Measurements from ENCODE around the gene DKK3. TPM values are rescaled to one million over a fixed set of nuclear protein-coding genes. Genes with fewer than 3 reads are reported as not detected.

The DKK3 gene
- total and polyA plus RNA-seq, 2 of the 13 experiments (the other 11 are each of a cell fraction or from before 2014, with no cell fraction given) = 0.09 to 0.67 TPM

DNA sequence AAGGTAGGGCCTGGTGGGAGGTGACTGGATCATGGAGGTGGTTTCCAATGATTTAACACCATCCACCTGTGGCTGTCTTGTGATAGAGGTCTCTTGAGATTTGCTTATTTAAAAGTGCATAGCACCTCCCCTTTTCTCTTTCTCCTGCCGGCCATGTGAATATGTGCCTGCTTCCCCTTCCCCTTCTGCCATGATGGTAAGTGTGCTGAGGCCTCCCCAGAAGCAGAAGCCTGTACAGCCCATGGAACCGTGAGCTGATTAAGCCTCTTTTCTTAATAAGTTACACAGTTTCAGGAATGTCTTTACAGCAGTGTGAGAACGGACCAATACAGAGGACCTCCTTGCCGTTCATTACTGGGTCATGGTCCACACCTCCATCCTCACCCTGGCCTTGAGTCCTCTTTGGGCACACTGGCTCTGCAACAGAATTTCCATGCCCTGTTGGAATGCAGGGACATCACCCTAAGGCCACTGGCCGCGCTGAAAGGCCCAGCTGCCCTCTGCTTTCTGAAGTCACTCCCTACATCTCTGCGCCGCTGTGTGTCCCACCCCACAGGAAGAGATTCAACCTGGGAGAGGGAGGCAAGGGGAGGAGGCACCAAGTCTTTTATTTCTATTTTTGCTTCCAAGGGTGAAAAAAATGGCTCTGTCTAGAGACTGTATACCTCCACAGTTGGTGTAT is 49.0 kb upstream of the DKK3 start:
- in situ Hi-C loops (cut with HindIII; ENCODE audit: extremely low pct_ligation_motif_present, low pct_unique_long_range_greater_than_20kb) = no loop called here
- no peak for FAIRE-seq
- TF ChIP-seq ZNF543 (CRISPR knock-in tag; IDR thresholded peaks at IDR 0.05) = no peak
- TF ChIP-seq GABPA (IDR thresholded peaks at IDR 0.05; ENCODE audit: low read depth, low read length) = no peak
- TF ChIP-seq GABPA (CRISPR knock-in tag; IDR thresholded peaks at IDR 0.05; ENCODE audit: low read depth) = no peak
- no peak for TF ChIP-seq ZNF644 (CRISPR knock-in tag; IDR thresholded peaks at IDR 0.05; ENCODE audit: low read depth)
- TF ChIP-seq RELA (CRISPR knock-in tag; IDR thresholded peaks at IDR 0.05) = no peak
- TF ChIP-seq, protein P1, sequence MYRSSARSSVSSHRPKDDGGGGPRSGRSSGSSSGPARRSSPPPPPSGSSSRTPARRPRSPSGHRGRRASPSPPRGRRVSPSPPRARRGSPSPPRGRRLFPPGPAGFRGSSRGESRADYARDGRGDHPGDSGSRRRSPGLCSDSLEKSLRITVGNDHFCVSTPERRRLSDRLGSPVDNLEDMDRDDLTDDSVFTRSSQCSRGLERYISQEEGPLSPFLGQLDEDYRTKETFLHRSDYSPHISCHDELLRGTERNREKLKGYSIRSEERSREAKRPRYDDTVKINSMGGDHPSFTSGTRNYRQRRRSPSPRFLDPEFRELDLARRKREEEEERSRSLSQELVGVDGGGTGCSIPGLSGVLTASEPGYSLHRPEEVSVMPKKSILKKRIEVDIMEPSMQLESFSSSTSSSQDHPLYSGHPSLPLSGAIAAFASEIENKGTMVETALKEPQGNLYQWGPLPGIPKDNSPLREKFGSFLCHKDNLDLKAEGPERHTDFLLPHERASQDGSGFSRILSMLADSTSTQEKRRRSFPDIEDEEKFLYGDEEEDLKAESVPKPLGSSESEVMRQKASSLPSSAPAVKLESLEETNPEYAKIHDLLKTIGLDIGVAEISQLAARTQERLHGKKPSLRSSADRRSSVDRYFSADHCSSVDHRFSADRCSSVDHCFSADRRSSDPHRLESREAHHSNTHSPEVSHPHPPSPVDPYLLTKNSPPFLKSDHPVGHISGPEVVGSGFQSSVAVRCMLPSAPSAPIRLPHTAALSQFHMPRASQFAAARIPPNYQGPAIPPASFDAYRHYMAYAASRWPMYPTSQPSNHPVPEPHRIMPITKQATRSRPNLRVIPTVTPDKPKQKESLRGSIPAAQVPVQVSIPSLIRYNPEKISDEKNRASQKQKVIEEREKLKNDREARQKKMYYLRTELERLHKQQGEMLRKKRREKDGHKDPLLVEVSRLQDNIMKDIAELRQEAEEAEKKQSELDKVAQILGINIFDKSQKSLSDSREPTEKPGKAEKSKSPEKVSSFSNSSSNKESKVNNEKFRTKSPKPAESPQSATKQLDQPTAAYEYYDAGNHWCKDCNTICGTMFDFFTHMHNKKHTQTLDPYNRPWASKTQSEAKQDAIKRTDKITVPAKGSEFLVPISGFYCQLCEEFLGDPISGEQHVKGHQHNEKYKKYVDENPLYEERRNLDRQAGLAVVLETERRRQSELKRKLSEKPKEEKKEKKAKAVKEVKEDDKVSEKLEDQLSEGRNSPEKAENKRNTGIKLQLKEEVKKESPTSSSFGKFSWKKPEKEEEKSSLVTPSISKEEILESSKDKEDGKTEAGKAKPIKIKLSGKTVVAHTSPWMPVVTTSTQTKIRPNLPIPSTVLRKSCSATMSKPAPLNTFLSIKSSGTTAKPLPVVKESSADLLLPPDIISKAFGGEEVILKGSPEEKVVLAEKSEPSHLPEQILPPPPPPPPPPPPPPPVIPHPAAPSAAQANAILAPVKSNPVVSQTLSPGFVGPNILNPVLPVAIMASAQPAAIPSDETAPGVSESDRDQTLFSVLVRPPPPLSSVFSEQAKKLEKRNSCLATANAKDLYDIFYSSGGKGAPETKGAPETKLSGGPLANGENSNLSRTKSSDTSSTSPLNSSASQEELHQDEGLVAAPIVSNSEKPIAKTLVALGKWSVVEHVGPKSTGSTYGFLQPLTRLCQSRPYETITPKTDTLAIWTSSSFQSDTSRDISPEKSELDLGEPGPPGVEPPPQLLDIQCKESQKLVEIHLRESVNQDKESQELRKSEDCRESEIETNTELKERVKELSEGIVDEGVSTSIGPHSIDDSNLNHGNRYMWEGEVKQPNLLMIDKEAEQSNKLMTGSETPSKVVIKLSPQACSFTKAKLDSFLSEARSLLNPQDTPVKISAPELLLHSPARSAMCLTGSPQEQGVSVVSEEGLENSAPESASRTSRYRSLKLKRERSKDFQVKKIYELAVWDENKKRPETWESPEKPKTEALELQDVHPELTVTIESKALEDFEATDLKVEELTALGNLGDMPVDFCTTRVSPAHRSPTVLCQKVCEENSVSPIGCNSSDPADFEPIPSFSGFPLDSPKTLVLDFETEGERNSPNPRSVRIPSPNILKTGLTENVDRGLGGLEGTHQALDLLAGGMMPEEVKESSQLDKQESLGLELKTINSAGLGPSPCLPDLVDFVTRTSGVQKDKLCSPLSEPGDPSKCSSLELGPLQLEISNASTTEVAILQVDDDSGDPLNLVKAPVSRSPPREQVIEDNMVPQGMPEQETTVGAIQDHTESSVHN (CRISPR knock-in tag; IDR thresholded peaks at IDR 0.05) = no peak
- no peak for TF ChIP-seq CBFB (CRISPR knock-in tag; IDR thresholded peaks at IDR 0.05)
- TF ChIP-seq, protein P2, sequence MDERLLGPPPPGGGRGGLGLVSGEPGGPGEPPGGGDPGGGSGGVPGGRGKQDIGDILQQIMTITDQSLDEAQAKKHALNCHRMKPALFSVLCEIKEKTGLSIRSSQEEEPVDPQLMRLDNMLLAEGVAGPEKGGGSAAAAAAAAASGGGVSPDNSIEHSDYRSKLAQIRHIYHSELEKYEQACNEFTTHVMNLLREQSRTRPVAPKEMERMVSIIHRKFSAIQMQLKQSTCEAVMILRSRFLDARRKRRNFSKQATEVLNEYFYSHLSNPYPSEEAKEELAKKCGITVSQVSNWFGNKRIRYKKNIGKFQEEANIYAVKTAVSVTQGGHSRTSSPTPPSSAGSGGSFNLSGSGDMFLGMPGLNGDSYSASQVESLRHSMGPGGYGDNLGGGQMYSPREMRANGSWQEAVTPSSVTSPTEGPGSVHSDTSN (CRISPR knock-in tag; IDR thresholded peaks at IDR 0.05) = no peak
- no peak for TF ChIP-seq ADNP (CRISPR knock-in tag; IDR thresholded peaks at IDR 0.05)
- TF ChIP-seq SIX4 (CRISPR knock-in tag; IDR thresholded peaks at IDR 0.05) = no peak
- no peak for TF ChIP-seq PAWR (CRISPR knock-in tag; IDR thresholded peaks at IDR 0.05; ENCODE audit: borderline replicate concordance)
- TF ChIP-seq, protein P3, sequence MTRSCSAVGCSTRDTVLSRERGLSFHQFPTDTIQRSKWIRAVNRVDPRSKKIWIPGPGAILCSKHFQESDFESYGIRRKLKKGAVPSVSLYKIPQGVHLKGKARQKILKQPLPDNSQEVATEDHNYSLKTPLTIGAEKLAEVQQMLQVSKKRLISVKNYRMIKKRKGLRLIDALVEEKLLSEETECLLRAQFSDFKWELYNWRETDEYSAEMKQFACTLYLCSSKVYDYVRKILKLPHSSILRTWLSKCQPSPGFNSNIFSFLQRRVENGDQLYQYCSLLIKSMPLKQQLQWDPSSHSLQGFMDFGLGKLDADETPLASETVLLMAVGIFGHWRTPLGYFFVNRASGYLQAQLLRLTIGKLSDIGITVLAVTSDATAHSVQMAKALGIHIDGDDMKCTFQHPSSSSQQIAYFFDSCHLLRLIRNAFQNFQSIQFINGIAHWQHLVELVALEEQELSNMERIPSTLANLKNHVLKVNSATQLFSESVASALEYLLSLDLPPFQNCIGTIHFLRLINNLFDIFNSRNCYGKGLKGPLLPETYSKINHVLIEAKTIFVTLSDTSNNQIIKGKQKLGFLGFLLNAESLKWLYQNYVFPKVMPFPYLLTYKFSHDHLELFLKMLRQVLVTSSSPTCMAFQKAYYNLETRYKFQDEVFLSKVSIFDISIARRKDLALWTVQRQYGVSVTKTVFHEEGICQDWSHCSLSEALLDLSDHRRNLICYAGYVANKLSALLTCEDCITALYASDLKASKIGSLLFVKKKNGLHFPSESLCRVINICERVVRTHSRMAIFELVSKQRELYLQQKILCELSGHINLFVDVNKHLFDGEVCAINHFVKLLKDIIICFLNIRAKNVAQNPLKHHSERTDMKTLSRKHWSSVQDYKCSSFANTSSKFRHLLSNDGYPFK (CRISPR knock-in tag; IDR thresholded peaks at IDR 0.05; ENCODE audit: borderline replicate concordance) = no peak
- TF ChIP-seq NFRKB (IDR thresholded peaks at IDR 0.05) = no peak

More for the DNA sequence above, 49.0 kb upstream of the DKK3 start:
- intact Hi-C loops (cut with micrococcal nuclease; ENCODE audit: unreplicated experiment) = loop anchor here (10.0 kb wide), 1 partner anchor 57 kb away; the partner anchor contains the start of gene MICAL2
- ATAC-seq (no peak), DNase-seq (ENCODE audit: low spot score) (no peak)
- no peak overlapping the region for H3K9ac ChIP-seq (ENCODE audit: insufficient read depth, low read depth, low read length)
- H3K79me2 ChIP-seq (ENCODE audit: insufficient read depth, low read length) = no peaks in the 10 kb centered on the region
- WGBS (ENCODE audit: low lambda C conversion rate) = 74% methylated on average over 8 of the region's 8 CpGs
- H4K20me1 ChIP-seq (ENCODE audit: insufficient read depth, low read length) = no peaks in the 10 kb centered on the region
- ChIA-PET POLR2A (no interaction called here), CTCF (ENCODE audit: low intra/inter-chr PET ratio, low total read pairs) (no interaction called here)
- BruUV-seq (replicated peaks) = no TSS peak
- no peak overlapping the region for H3K4me3 ChIP-seq (replicated peaks in 1 of 3; ENCODE audit: insufficient read depth in 1 of 3, low read depth in 2 of 3, low read length in 3 of 3)
- H3K9me3 ChIP-seq (ENCODE audit: low read length) = 0 out of 2 replicates have a peak, but pooled peaks cover 4% of the 10 kb centered on the region
- no peaks in the 10 kb centered on the region for H3K27me3 ChIP-seq (ENCODE audit: control insufficient read depth in 1 of 2, insufficient read depth in 2 of 2, low read length in 2 of 2)
- no peak overlapping the region for H3K27ac ChIP-seq (ENCODE audit: extremely low read length, insufficient read depth, low read length)
- H3K4me1 ChIP-seq (ENCODE audit: insufficient read depth, low read length) = peaks cover 16% of the 10 kb centered on the region
- no peak overlapping the region for H2AFZ ChIP-seq (ENCODE audit: low read length)
- no peak overlapping the region for H3K4me2 ChIP-seq (ENCODE audit: low read depth, low read length)
- no peaks in the 10 kb centered on the region for H3K36me3 ChIP-seq (replicated peaks in 1 of 2; ENCODE audit: control insufficient read depth in 1 of 2, insufficient read depth in 2 of 2, low read length in 2 of 2)

All from HepG2 (cell line).